Gastroesophageal sphincter (tissue), 4 donors: ENCODE data around the gene ADM2. TPM values are rescaled to one million over a fixed set of nuclear protein-coding genes. Genes with fewer than 3 reads are reported as not detected.

ENCODE experiments used
- ATAC-seq: fragments of 150-250 bp; one replicate; pipeline ENCODE4 v1.9.1; 2016; ENCODE audit warnings: mild to moderate bottlenecking, moderate library complexity
- H3K27ac ChIP-seq, 4 donors: fragments of 200-600 bp; sonication (generic) in 3 of 4; 1 replicate in 3 of 4; 2 replicates in 1 of 4; pipeline ENCODE4 v1.5.1; 2016 to 2019
- H3K27me3 ChIP-seq: fragments of 200-600 bp; sonication (generic); one replicate; pipeline ENCODE4 v1.5.1; 2019
- H3K36me3 ChIP-seq, 2 donors: fragments of 200-600 bp; sonication (generic); one replicate each; pipeline ENCODE4 v1.5.1; 2019; ENCODE audit warnings: control low read depth in 1 of 2
- H3K4me1 ChIP-seq, 3 donors: fragments of 200-600 bp; sonication (generic); 1 replicate in 2 of 3; 2 replicates in 1 of 3; pipeline ENCODE4 v1.5.1; 2016 to 2019; ENCODE audit warnings: control low read depth in 2 of 3
- H3K4me3 ChIP-seq, 2 donors: fragments of 200-600 bp; sonication (generic); one replicate each; pipeline ENCODE4 v1.5.1; 2019; ENCODE audit warnings: mild to moderate bottlenecking in 1 of 2, moderate library complexity in 1 of 2
- H3K9me3 ChIP-seq, 3 donors: fragments of 200-600 bp; sonication (generic); one replicate each; pipeline ENCODE4 v1.5.1; 2017 to 2019; ENCODE audit warnings: control low read depth in 2 of 3
- CTCF ChIP-seq, 4 experiments: fragments of 200-600 bp in 2 of 4; fragments of 450-650 bp in 2 of 4; sonication (generic) in 1 of 4; IDR thresholded peaks; one replicate each; pipeline ENCODE4 v1.5.1; 2017 to 2019; ENCODE audit warnings: antibody characterized with exemption in 4 of 4, mild to moderate bottlenecking in 2 of 4, moderate library complexity in 2 of 4
- EP300 ChIP-seq: sonication (generic); formaldehyde crosslinking; IDR thresholded peaks from one replicate; pipeline ENCODE4 v1.6.1; 2017; ENCODE audit warnings: antibody characterized with exemption, mild to moderate bottlenecking
- POLR2A ChIP-seq, 2 donors: fragments of 450-650 bp; IDR thresholded peaks; one replicate each; pipeline ENCODE4 v1.6.1; 2017; ENCODE audit warnings: antibody characterized with exemption in 2 of 2, mild to moderate bottlenecking in 2 of 2, moderate library complexity in 1 of 2
- POLR2AphosphoS5 ChIP-seq: sonication (generic); formaldehyde crosslinking; IDR thresholded peaks from one replicate; pipeline ENCODE4 v1.6.1; 2017; ENCODE audit warnings: antibody characterized with exemption
- WGBS, 2 donors: methylation state at CpG; one replicate each; pipeline ENCODE4 v1.1.5; 2018; ENCODE audit warnings: low coverage in 1 of 2; 5-methylcytosine and 5-hydroxymethylcytosine counted together
- total RNA-seq, 4 donors: library from RNA; depleted of rRNA; stranded (reverse); fragments of >200 nt; gene quantifications; one replicate each; pipeline ENCODE4 v1.1.0, GENCODE V29; 2016

ADM2 gene
- total RNA-seq, 4 donors from 2014 or later, result 0.40 TPM; not detected in 3

GRCh38 chr22:50454556-50455075, 26.7 kb upstream of the ADM2 start:
- H3K4me1 ChIP-seq, result no peaks in the 10 kb centered on the region
- H3K27ac ChIP-seq, result no peak overlapping the region
- H3K9me3 ChIP-seq, result no peaks in the 10 kb centered on the region
- H3K36me3 ChIP-seq, result peaks cover 0 to 95% of the 10 kb centered on the region in 2 donors
- no peak for TF ChIP-seq POLR2AphosphoS5
- no peak for TF ChIP-seq POLR2A (IDR thresholded peaks at IDR 0.05)
- TF ChIP-seq EP300, result no peak
- TF ChIP-seq CTCF (IDR thresholded peaks at IDR 0.05), result no peak
- WGBS, 2 donors, result 87 to 100% methylated on average over 3 to 4 of the region's 27 CpGs
- ATAC-seq, result no peak
- H3K27me3 ChIP-seq, result no peaks in the 10 kb centered on the region
- H3K4me3 ChIP-seq, result no peak overlapping the region

GRCh38 chr22:50455201-50455600, 26.1 kb upstream of the ADM2 start:
- Histone ChIP-seq H3K4me3 (no peak overlapping the region), H3K36me3 (peaks cover 0 to 95% of the 10 kb centered on the region in 2 donors), H3K4me1 (no peaks in the 10 kb centered on the region), H3K27ac (no peak overlapping the region), H3K9me3 (no peaks in the 10 kb centered on the region), H3K27me3 (no peaks in the 10 kb centered on the region)
- no peak for TF ChIP-seq CTCF (IDR thresholded peaks at IDR 0.05)
- TF ChIP-seq EP300, result no peak
- no peak for TF ChIP-seq POLR2A (IDR thresholded peaks at IDR 0.05)
- no peak for TF ChIP-seq POLR2AphosphoS5
- WGBS, 2 donors, result 96% methylated on average over 4 of the region's 18 CpGs; no CpG with 5 or more reads in 1 of the 2 donors
- ATAC-seq, result no peak

- no peak for ATAC-seq
- H3K27me3 ChIP-seq, result no peaks in the 10 kb centered on the region
- H3K4me3 ChIP-seq, result no peak overlapping the region
- H3K36me3 ChIP-seq, result peaks cover 0 to 96% of the 10 kb centered on the region in 2 donors
- no peaks in the 10 kb centered on the region for H3K4me1 ChIP-seq
- no peak for TF ChIP-seq POLR2A (IDR thresholded peaks at IDR 0.05)
- TF ChIP-seq POLR2AphosphoS5, result no peak
- no peak for TF ChIP-seq EP300
- no peak for TF ChIP-seq CTCF (IDR thresholded peaks at IDR 0.05)
- 100% methylated on average over 1 of the region's 11 CpGs; no CpG with 5 or more reads in 1 of the 2 donors for WGBS, 2 donors
- no peak overlapping the region for H3K27ac ChIP-seq
- H3K9me3 ChIP-seq, result no peaks in the 10 kb centered on the region
Observed at GRCh38 chr22:50456026-50456425, 25.3 kb upstream of the ADM2 start.

- Histone ChIP-seq H3K27ac (no peak overlapping the region), H3K9me3 (no peaks in the 10 kb centered on the region), H3K36me3 (peaks cover 0 to 96% of the 10 kb centered on the region in 2 donors), H3K27me3 (no peaks in the 10 kb centered on the region), H3K4me1 (no peaks in the 10 kb centered on the region), H3K4me3 (no peak overlapping the region)
- ATAC-seq, result no peak
- no peak for TF ChIP-seq CTCF (IDR thresholded peaks at IDR 0.05)
- no peak for TF ChIP-seq POLR2AphosphoS5
- no peak for TF ChIP-seq EP300
- no peak for TF ChIP-seq POLR2A (IDR thresholded peaks at IDR 0.05)
- 73% methylated on average over 6 of the region's 34 CpGs; no CpG with 5 or more reads in 1 of the 2 donors for WGBS, 2 donors
Observed at GRCh38 chr22:50456466-50457234, 24.7 kb upstream of the ADM2 start.

GRCh38 chr22:50459016-50459415, 22.3 kb upstream of the ADM2 start:
- H3K4me3 ChIP-seq, result no peak overlapping the region
- H3K27me3 ChIP-seq, result no peaks in the 10 kb centered on the region
- ATAC-seq, result no peak
- TF ChIP-seq POLR2A (IDR thresholded peaks at IDR 0.05) (no peak), EP300 (no peak), POLR2AphosphoS5 (no peak), CTCF (IDR thresholded peaks at IDR 0.05) (no peak)
- H3K27ac ChIP-seq, result no peak overlapping the region
- no peaks in the 10 kb centered on the region for H3K4me1 ChIP-seq
- H3K9me3 ChIP-seq, result no peaks in the 10 kb centered on the region
- peaks cover 0 to 100% of the 10 kb centered on the region in 2 donors for H3K36me3 ChIP-seq
- 67% methylated on average over 1 of the region's 22 CpGs; no CpG with 5 or more reads in 1 of the 2 donors for WGBS, 2 donors
